HG03565 (cell line): ENCODE measurements around the gene TESK1.
"Not testable (repeated sequence)": the region's sequence is repeated elsewhere in the genome, so short reads cannot be mapped to it uniquely, and the experiment has no call there.

ENCODE experiments used
- ATAC-seq: cut with Tn5 transposase; IDR thresholded peaks from one replicate; pipeline ENCODE4 v1.9.1; 2021; ENCODE audit warnings: mild to moderate bottlenecking, moderate library complexity; ENCODE audit not compliant: unreplicated experiment

Gene TESK1

GRCh38 chr9:35579659-35580227 lies 25.3 kb upstream of the TESK1 start:
- ATAC-seq, result not testable (repeated sequence)

DNA sequence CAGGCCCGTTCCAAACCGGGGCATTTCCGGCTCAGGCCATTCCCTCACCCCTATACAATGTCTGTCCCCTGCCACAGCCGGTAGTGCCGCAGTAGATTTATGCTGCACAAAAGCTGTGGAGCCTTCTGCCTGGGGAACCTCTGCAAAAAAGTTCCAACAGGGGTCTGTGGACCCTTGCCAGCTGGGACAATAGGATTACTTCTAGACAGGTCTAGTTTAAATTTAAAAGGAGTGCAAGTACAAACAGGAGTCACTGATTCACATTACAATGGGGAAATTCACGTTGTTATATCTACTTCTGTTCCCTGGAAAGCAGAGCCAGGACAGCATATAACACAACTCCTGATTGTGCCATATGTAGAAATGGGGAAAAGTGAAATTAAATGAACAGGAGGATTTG lies 21.5 kb upstream of the TESK1 start:
- not testable (repeated sequence) for ATAC-seq

DNA sequence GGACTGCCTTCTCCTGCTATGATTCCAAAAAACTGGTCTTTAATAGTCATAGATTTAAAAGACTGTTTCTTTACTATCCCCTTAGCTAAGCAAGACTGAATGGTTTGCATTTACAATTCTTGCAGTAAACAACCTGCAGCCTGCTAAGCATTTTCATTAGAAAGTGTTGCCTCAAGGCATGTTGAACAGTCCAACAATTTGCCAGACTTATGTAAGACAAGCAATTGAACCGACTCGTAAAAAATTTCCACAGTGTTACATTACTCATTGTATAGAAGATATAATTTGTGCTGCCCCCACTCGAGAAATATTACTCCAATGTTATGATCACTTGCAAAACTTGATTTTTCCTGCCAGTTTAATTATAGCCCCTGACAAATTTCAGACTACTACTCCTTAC lies 20.4 kb upstream of the TESK1 start:
- ATAC-seq, result not testable (repeated sequence)

- ATAC-seq, result not testable (repeated sequence)
These were observed 16.6 kb upstream of the TESK1 start for GRCh38 chr9:35588506-35588905.

DNA sequence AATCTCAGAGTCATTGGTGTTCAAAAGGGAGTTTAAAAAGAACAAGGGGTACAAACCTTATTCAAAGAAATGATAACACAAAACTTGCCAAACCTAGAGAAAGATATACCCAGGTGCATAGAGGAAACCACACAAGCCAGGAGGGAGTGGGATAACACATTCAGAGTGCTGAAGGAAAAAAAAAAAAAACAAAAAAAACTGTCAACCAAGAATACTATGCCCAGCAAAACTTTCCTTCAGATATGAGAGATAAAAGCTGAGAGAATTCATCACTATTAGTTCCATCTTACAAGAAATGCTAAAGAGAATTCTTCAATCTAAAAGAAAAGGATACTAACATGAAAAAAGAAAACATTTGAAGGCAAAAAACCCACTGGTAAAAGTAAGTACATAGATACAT lies 11.5 kb upstream of the TESK1 start:
- no peak for ATAC-seq

- ATAC-seq, result no peak
These were observed 10.6 kb upstream of the TESK1 start for GRCh38 chr9:35594471-35594870.

GRCh38 chr9:35596907-35597306 lies 8.2 kb upstream of the TESK1 start:
- ATAC-seq, result not testable (repeated sequence)

- no peak for ATAC-seq
These were observed 6.0 kb upstream of the TESK1 start for GRCh38 chr9:35598866-35599590.

DNA sequence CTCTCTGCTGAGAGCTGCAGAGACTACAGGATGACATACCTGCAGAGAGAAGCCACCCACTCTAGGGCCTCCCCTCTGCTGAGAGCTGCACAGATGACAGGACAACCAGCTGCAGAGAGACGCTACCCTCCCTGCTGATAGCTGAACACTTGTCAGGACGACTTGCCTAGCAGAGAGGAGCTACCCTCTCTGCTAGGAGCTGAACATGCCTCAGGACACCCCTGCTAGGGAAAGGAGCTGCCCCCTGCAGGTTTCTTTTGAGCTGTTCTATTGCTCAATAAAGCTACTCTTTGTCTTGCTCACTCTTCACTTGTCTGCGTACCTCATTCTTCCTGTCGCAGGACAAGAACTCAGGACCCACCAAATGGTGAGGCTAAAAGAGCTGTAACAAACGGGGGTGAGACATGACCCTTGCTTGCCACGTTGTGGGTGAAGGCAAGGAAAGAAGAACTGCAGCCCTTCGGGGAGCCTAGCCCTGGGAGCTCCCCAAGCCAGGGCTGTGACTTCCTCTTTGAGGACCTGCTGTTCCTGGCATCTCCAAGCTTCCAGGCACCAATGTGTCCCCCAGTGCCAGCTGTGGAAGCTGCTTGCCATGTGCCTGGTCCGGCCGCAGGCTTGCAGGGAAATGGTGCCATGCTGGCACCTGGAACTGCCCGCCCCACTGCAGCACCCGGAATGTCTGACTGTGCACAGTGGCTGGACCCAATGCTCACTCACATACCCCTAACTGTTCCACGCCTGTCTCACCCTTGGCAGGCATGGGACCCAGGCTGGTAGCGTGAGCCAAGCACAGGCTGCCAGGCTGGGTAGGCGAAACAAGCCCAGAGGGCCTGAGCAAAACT lies 5.1 kb upstream of the TESK1 start:
- ATAC-seq, result no peak

DNA sequence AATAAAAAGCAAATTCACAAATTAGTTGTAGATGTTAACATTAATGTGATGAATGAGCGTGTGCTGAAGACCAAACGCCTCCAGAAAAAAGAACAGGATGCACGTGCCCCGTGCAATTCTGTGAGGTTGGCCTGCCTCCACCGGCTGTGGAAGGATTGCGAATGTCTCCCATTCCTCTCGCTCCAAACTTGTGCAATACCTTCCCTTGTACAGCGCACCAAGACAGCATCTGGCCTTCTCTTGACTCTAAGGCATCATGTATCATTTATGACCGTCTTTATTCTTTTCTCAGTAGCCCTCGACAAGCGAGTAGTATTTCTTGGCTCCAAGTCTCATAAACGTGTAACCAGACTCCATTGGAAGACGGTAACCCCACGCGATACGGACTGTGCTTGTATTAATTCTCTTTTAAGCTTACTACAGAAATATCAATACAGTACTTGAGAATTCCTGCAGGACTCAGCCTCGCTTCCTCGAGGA lies 1.5 kb upstream of the TESK1 start:
- ATAC-seq, result no peak

DNA sequence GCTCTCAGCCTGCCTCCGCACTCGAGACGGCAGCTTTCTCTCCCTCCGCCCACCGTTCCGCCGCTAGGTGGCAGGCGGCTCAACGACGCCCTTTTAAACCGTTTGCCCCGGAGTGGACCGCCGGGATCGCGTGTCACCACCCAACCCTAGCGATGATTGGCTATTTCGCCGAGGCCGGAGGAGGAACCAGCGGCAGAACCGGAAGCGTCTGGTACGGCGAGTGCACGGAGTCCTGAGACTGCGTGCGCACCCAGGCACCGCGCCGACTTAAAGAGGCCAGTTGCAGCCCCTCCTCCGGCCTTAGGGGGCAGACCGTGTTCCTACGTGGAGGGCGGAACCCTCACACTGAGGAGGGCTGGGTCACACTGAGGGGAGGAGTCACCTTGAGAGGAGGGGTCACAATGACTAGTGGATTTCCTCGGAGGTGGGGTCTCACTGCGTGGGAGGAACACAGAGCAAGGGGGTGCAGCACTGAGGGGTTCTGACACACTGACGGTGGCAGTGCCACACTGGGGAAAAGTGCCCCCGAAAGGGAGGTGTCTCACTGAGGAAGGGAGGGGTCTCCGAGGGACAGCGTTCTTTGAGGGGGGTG lies 980 bp upstream of the TESK1 start:
- ATAC-seq, result peak; percentile 81

- ATAC-seq, result peak; percentile 8
These were observed 482 bp downstream of the TESK1 start for GRCh38 chr9:35605351-35606137.

- no peak for ATAC-seq
These were observed 1.1 kb downstream of the TESK1 start for GRCh38 chr9:35606138-35606504.

DNA sequence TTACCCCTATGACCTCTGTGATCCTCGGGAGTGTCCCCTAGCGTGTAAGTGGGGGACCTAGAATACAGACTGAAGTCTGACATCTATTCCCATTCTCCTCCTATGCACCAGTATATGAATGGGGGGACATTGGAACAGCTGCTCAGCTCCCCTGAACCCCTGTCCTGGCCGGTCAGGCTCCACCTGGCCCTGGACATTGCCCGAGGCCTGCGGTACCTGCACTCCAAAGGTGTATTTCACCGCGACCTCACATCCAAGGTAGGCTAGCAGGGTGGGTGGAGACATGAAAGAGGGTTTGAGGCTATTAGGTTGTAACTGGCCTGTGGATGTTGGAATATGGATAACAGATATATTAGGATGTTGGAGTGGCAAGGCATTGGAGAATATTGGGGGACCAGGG lies 1.7 kb downstream of the TESK1 start:
- no peak for ATAC-seq

- ATAC-seq, result no peak
These were observed 3.2 kb downstream of the TESK1 start for GRCh38 chr9:35608221-35608620.

GRCh38 chr9:35609001-35609819 lies 4.1 kb downstream of the TESK1 start:
- ATAC-seq, result no peak

DNA sequence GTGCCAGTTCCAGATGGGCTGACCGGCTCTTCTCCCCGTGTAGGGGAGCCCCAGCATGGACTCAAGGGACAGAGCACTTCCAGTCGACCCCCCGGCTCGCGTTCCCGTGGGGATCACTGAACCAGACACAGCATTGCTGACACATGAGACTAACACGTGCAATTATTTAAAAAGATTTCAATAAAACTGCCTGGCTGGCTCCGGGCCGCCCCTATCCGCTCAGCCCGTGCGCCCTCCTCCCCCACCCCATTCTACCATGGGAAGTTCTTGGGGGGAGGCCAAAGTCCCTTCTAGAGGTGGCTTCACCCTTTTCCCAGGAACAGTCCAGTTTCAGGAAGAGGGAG lies 4.7 kb downstream of the TESK1 start:
- ATAC-seq, result no peak

DNA sequence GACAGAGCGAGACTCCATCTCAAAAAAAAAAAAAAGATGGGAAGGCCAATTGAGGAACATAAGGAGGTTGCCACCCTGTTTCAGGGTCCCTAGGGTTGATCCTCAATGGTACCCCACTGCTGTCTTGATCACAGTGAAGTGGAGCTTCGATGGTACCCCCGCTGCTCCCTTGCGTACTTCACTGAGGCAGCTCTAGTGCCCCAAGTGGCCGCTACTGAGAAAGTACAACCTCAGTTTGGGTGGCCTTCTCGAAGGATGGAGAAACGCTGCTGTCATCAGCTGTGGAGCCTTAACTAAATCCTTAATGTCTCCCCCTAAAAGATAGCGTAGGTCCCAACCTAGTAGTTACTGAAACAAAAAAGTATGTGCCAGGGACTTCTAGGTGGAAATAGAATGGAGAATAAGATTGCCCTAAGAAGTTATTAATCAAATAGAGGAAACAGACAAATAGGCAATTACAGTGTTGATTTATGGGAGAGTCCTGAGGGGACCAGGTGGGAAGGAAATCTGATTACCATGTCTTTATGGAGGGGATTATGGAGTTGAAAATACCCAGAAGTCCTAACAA lies 6.3 kb downstream of the TESK1 start:
- ATAC-seq, result peak; percentile 49

- not testable (repeated sequence) for ATAC-seq
These were observed 7.0 kb downstream of the TESK1 start for GRCh38 chr9:35612066-35612465.

GRCh38 chr9:35612843-35613242 lies 7.8 kb downstream of the TESK1 start:
- ATAC-seq, result no peak
